B cell (primary cell): ENCODE data around the gene KCNJ16. TPM values are rescaled to one million over a fixed set of nuclear protein-coding genes. Genes with fewer than 3 reads are reported as not detected.

Experiments used
- ATAC-seq: fragments of 200-7000 bp; cut with Tn5 transposase; one replicate; pipeline ENCODE4 v1.10.0; 2021; ENCODE audit warnings: low read depth, mild to moderate bottlenecking, moderate number of reproducible peaks, moderate library complexity
- CTCF ChIA-PET: fragments of 350-600 bp; sonication (Branson Sonifier 250); formaldehyde crosslinking; loops from one replicate; lab custom pipeline; 2021; ENCODE audit warnings: antibody characterized with exemption, inconsistent platforms; lab: Charles Lee
- POLR2A ChIA-PET: fragments of 350-600 bp; sonication (Branson Sonifier 250); formaldehyde crosslinking; loops from one replicate; lab custom pipeline; 2021; ENCODE audit warnings: antibody characterized with exemption; lab: Charles Lee
- DNase-seq: peaks from one replicate; pipeline ENCODE4 v3.0.0; 2013
- H2AFZ ChIP-seq: 2 replicates; pipeline ENCODE4 v1.6.1; 2012; ENCODE audit warnings: mild to moderate bottlenecking, low read depth, low read length; ENCODE audit not compliant: insufficient read depth, poor library complexity, severe bottlenecking
- H3K27ac ChIP-seq, 2 donors: 1 replicate in 1 of 2; 2 replicates in 1 of 2; pipeline ENCODE4 v1.5.1; 2012 to 2013; ENCODE audit warnings: low read length in 2 of 2, mild to moderate bottlenecking in 2 of 2, moderate library complexity in 1 of 2
- H3K27me3 ChIP-seq, 4 experiments: fragments of 200-600 bp in 1 of 4; sonication (generic) in 1 of 4; replicated peaks in 1 of 4; 1 replicate in 2 of 4; 2 replicates in 2 of 4; pipeline versions ENCODE4 v1.6.1 to v1.7.0; 2013 to 2016; ENCODE audit warnings: low read length in 3 of 4, mild to moderate bottlenecking in 2 of 4, mixed read lengths in 1 of 4, moderate library complexity in 1 of 4; ENCODE audit not compliant: insufficient read depth in 4 of 4, control insufficient read depth in 3 of 4; ENCODE audit errors: control extremely low read depth in 1 of 4
- H3K36me3 ChIP-seq, 2 experiments: replicated peaks in 1 of 2; 1 replicate in 1 of 2; 2 replicates in 1 of 2; pipeline versions ENCODE4 v1.6.1 to v1.7.1; 2013; ENCODE audit warnings: low read length in 1 of 2; ENCODE audit not compliant: insufficient read depth in 2 of 2, control insufficient read depth in 1 of 2; ENCODE audit errors: control extremely low read depth in 1 of 2, extremely low read depth in 1 of 2
- H3K4me1 ChIP-seq, 2 donors: fragments of 200-600 bp in 1 of 2; sonication (generic) in 1 of 2; 1 replicate in 1 of 2; 2 replicates in 1 of 2; pipeline versions ENCODE4 v1.5.1 to v1.6.1; 2013 to 2017; ENCODE audit warnings: low read length in 2 of 2; ENCODE audit not compliant: control insufficient read depth in 2 of 2, insufficient read depth in 2 of 2
- H3K4me2 ChIP-seq: replicated peaks from 2 replicates; pipeline ENCODE3; 2012; ENCODE audit warnings: mild to moderate bottlenecking, low read depth, low read length; ENCODE audit not compliant: poor library complexity, severe bottlenecking
- H3K4me3 ChIP-seq, 5 experiments: fragments of 200-600 bp in 1 of 5; sonication (generic) in 1 of 5; 1 replicate in 3 of 5; 2 replicates in 2 of 5; pipeline versions ENCODE4 v1.5.1 to v1.7.0; 2011 to 2016; ENCODE audit warnings: low read length in 4 of 5, mild to moderate bottlenecking in 4 of 5, low read depth in 2 of 5, control low read depth in 1 of 5, moderate library complexity in 1 of 5; ENCODE audit not compliant: insufficient read depth in 1 of 5; ENCODE audit errors: control extremely low read depth in 1 of 5, extremely low read depth in 1 of 5
- H3K79me2 ChIP-seq: fragments of 200-600 bp; sonication (generic); one replicate; pipeline ENCODE4 v1.6.0; 2016; ENCODE audit warnings: low read length; ENCODE audit not compliant: control insufficient read depth, insufficient read depth
- H3K9ac ChIP-seq: fragments of 200-600 bp; sonication (generic); 2 replicates; pipeline ENCODE4 v1.6.1; 2017; ENCODE audit warnings: mild to moderate bottlenecking, low read length, moderate library complexity
- H3K9me3 ChIP-seq, 3 donors: one replicate each; pipeline versions ENCODE4 v1.6.1 to v1.7.1; 2013; ENCODE audit warnings: low read length in 2 of 3; ENCODE audit not compliant: control insufficient read depth in 2 of 3, insufficient read depth in 1 of 3; ENCODE audit errors: control extremely low read depth in 1 of 3
- H4K20me1 ChIP-seq: 2 replicates; pipeline ENCODE4 v1.6.0; 2012; ENCODE audit warnings: mild to moderate bottlenecking, low read length; ENCODE audit not compliant: insufficient read depth, control insufficient read depth, poor library complexity, severe bottlenecking
- H3K27ac Mint-ChIP-seq: one replicate; pipeline ENCODE4 v1.8.0; 2021; ENCODE audit warnings: mixed read lengths
- H3K27me3 Mint-ChIP-seq: one replicate; pipeline ENCODE4 v1.8.0; 2021; ENCODE audit warnings: mixed read lengths
- H3K4me1 Mint-ChIP-seq: one replicate; pipeline ENCODE4 v1.8.0; 2021; ENCODE audit warnings: mixed read lengths
- H3K4me3 Mint-ChIP-seq: one replicate; pipeline ENCODE4 v1.8.0; 2021; ENCODE audit warnings: mixed read lengths
- H3K9me3 Mint-ChIP-seq: one replicate; pipeline ENCODE4 v1.8.0; 2022; ENCODE audit warnings: mixed read lengths; ENCODE audit not compliant: insufficient read depth
- CTCF ChIP-seq: fragments of 200-600 bp; IDR thresholded peaks from one replicate; pipeline ENCODE4 v1.8.0; 2022; ENCODE audit warnings: antibody characterized with exemption, mild to moderate bottlenecking
- EZH2 ChIP-seq: IDR thresholded peaks from 2 replicates; pipeline ENCODE4 v1.6.1; 2012; ENCODE audit warnings: borderline replicate concordance, low read depth, mild to moderate bottlenecking, moderate library complexity, low read length; ENCODE audit not compliant: insufficient read depth, poor library complexity, severe bottlenecking
- WGBS: methylation state at CpG from one replicate; pipeline ENCODE4 v1.1.5; 2013; ENCODE audit warnings: missing lambda C conversion rate; ENCODE audit not compliant: insufficient coverage; 5-methylcytosine and 5-hydroxymethylcytosine counted together
- intact Hi-C: fragments of 100-400 bp; cut with micrococcal nuclease; formaldehyde crosslinking; loops from one replicate; pipeline ENCODE4 v1.10.0; 2022
- polyA plus RNA-seq: library from polyadenylated mRNA; depleted of rRNA; stranded (reverse); fragments of >200 nt; gene quantifications from 2 replicates; pipeline ENCODE4 v1.2.3, GENCODE V29; 2012
- total RNA-seq, 2 donors: library from RNA; stranded (reverse); fragments of 120-200 nt in 1 of 2; gene quantifications; 1 replicate in 1 of 2; 2 replicates in 1 of 2; pipeline versions ENCODE4 v1.2.3 to v1.2.4, GENCODE V29; 2013 to 2022

KCNJ16 gene
- total and polyA plus RNA-seq, 2 donors (not counting 1 experiment from before 2014, with no cell fraction given) = not detected

DNA sequence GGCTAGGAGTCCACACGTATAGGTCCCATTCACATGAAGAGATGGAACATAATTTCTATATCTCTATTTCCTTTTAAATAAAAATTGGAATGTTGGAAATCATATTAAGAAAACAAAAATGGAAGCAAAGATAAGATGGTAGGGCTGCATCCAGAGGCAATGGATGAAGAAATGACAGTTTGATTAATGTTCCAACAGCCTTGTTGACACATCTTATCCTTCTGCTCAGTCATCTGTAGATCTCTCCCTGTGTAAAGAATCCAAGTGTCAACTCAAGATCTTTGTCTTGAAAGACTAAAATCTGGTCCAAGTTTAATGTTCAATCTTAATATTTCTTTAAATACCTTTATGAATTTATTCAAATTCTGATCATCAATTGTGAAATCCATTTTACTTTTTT, 86.5 kb downstream of the KCNJ16 start:
- ATAC-seq (no peak), DNase-seq (no peak)
- H3K9me3 Mint-ChIP-seq = no peaks in the 10 kb centered on the region
- Histone ChIP-seq H3K9me3 (no peaks in the 10 kb centered on the region), H3K4me2 (no peak overlapping the region), H3K36me3 (no peaks in the 10 kb centered on the region), H3K4me3 (no peak overlapping the region), H3K79me2 (no peaks in the 10 kb centered on the region), H3K27ac (no peak overlapping the region), H4K20me1 (no peaks in the 10 kb centered on the region), H3K27me3 (no peaks in the 10 kb centered on the region), H3K9ac (no peak overlapping the region), H2AFZ (no peak overlapping the region), H3K4me1 (no peaks in the 10 kb centered on the region)
- POLR2A ChIA-PET = no interaction called here
- H3K4me3 Mint-ChIP-seq = no peak overlapping the region
- H3K27me3 Mint-ChIP-seq = peaks cover 15% of the 10 kb centered on the region
- H3K27ac Mint-ChIP-seq = no peak overlapping the region
- no peaks in the 10 kb centered on the region for H3K4me1 Mint-ChIP-seq
- CTCF ChIA-PET = no interaction called here
- TF ChIP-seq EZH2 (no peak), CTCF (no peak)
- no CpG with 5 or more reads among the region's 1 CpG for WGBS
- intact Hi-C loops = no loop called here

DNA sequence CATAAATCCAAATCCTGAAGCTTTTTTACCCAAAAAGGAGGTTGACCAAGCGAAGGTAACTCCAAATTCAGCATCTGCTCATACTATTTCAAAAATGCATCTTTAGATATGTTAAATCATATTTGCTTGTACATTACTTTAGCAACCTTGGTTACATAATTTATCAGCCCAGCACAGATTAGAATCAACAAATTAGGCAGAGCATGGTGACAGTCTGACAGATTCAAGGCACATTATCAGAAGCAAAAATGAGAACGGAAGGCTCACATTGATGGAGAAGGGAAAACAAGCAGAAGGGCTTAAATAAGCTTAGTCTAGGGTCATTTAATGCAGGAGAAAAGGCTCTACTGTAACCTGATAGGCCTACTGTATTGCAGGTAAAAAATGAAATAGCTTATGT, 90.4 kb downstream of the KCNJ16 start:
- ChIA-PET POLR2A (no interaction called here), CTCF (interaction anchor here (0.6 kb wide), 1 partner anchor 593 kb away, joined by 3 read pairs; no protein-coding TSS in a partner anchor)
- WGBS = 100% methylated on average over 1 of the region's 2 CpGs
- no peak overlapping the region for H3K9ac ChIP-seq
- ATAC-seq (no peak), DNase-seq (no peak)
- no peaks in the 10 kb centered on the region for H3K9me3 ChIP-seq
- no peak for TF ChIP-seq EZH2
- TF ChIP-seq CTCF = no peak
- peaks cover 0 to 19% (median 11%) of the 10 kb centered on the region in 4 experiments for H3K27me3 ChIP-seq
- H3K4me3 ChIP-seq = no peak overlapping the region
- peaks cover 39% of the 10 kb centered on the region for H3K27me3 Mint-ChIP-seq
- no peaks in the 10 kb centered on the region for H3K79me2 ChIP-seq
- no peak overlapping the region for H3K4me3 Mint-ChIP-seq
- no peaks in the 10 kb centered on the region for H3K9me3 Mint-ChIP-seq
- no peak overlapping the region for H2AFZ ChIP-seq
- no peak overlapping the region for H3K27ac Mint-ChIP-seq
- H3K4me2 ChIP-seq = no peak overlapping the region
- H3K4me1 ChIP-seq = peaks cover 19 to 21% of the 10 kb centered on the region in 2 donors
- H3K27ac ChIP-seq = no peak overlapping the region
- no peaks in the 10 kb centered on the region for H3K36me3 ChIP-seq
- intact Hi-C loops = no loop called here
- H4K20me1 ChIP-seq = no peaks in the 10 kb centered on the region
- peaks cover 23% of the 10 kb centered on the region for H3K4me1 Mint-ChIP-seq
